ENCODE data around the gene TADA2B.

DNA sequence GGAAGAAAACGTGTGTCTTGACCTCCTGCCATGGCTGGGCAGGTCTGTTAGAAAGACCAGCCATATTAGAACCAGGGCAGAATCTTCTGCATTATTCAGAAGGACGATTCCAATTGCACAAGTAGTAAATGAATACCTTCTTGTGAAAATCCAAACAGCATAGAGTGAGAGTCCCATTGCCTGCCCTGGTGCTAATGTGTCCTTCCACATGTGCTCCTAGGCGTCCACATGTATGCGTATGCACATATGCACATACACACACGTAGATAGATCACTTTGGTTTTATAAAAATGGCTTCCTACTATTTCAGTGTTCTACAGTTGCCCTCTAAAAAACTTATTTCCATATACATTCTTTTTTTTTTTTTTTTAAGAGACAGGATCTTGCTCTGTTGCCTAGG is 34.9 kb downstream of the TADA2B start:
- no peak for TF ChIP-seq EZH2 (IDR thresholded peaks at IDR 0.05; ENCODE audit: insufficient read depth, low read length)
- TF ChIP-seq, protein P1, sequence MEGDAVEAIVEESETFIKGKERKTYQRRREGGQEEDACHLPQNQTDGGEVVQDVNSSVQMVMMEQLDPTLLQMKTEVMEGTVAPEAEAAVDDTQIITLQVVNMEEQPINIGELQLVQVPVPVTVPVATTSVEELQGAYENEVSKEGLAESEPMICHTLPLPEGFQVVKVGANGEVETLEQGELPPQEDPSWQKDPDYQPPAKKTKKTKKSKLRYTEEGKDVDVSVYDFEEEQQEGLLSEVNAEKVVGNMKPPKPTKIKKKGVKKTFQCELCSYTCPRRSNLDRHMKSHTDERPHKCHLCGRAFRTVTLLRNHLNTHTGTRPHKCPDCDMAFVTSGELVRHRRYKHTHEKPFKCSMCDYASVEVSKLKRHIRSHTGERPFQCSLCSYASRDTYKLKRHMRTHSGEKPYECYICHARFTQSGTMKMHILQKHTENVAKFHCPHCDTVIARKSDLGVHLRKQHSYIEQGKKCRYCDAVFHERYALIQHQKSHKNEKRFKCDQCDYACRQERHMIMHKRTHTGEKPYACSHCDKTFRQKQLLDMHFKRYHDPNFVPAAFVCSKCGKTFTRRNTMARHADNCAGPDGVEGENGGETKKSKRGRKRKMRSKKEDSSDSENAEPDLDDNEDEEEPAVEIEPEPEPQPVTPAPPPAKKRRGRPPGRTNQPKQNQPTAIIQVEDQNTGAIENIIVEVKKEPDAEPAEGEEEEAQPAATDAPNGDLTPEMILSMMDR (IDR thresholded peaks at IDR 0.05; ENCODE audit: insufficient read depth, low read depth, low read length) = no peak

Data from astrocyte (in vitro differentiated cells and primary cell).